GM03348 (cell line): ENCODE data around the gene CAMTA2.

Source experiments
- DNase-seq: peaks from one replicate; pipeline ENCODE4 v3.0.0; 2012; ENCODE audit warnings: low spot score

CAMTA2 gene

GRCh38 chr17:4968486-4969046, 18.9 kb downstream of the CAMTA2 start:
- no peak for DNase-seq

DNA sequence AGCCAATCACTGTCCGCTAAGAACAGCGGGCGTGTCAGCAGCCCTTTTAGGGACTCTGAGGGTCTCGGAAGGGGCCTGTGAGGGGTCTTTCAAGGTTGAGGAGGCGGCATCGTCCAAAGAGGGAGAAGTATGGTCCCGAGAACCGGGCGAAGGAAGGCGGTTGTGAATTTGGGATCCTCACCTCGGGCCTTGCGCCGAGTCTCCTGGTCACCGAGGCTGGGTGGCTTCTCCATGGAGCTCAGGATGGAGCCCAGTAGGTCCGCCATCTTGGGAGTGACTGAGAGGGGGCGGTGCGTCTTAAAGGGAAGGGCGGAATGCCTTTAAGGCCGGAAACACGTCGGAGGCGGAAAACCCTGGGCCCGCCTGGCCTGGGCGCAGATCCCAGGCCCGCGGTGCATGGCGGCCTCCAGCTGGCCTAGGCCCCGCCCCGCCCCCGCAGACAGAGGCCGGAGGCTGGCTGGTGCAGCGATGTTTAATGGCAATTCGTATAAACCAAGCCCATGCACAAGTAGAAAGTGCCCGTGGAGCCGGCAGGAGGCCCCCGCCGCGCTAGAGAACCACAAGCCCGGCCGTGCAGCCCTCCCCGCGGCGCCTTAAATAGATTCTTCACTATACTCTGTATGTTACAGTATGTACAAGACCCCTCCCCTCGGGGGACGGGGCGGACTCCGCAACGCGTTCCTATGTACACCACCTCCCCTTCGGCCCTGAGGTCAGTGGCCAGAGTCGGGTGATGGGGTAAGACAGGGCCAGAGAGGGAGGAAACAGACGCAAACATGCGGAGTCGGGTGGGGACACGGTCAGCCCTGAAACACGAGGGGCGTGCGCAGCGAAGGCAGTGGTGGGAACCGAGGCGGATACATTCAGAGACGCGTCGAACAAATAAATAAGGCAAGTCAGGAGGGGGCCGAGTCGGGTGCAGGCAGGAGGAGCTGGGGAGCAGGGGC, 19.7 kb downstream of the CAMTA2 start, which contains the start of gene SPAG7:
Gene SPAG7 (minus strand): TSS at position 279 of the 947 bp plus-strand sequence. CDS start 13 bp downstream, at position 266.
- DNase-seq: peak; percentile 97

DNA sequence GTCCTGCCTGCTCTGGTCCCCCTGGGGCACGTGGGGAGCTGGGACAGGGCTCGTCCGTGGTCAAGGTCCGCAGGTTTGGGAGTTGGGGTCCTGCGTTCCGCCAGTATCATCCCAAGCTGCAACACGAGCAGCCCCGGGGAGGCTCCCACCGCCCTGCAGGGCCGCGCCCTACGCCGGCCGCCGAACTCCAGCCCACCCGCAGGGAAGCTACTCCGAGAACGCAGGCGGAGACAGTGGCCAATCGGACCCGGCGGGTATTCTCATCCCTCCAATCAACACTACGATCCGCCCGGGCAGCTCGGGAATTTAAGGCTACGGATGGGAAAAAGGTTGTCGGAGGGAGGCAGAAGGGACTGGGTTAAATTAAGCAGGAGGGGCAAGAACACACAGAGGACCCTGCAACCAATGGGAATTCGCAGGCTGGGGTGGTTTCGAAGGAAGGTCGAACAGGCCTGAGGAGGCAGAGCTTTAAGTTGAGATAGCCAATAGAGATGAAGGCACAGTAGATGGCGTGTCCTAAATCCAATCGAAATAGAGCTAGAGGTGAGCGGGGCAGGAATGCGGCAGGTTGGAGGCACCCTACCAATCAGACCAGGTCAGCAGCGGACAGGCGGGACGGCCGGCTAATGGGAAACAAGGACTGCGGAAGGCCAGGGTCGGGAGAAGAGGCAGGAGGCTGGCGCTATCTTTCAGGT, 20.5 kb downstream of the CAMTA2 start:
- peak; percentile 98 for DNase-seq

DNA sequence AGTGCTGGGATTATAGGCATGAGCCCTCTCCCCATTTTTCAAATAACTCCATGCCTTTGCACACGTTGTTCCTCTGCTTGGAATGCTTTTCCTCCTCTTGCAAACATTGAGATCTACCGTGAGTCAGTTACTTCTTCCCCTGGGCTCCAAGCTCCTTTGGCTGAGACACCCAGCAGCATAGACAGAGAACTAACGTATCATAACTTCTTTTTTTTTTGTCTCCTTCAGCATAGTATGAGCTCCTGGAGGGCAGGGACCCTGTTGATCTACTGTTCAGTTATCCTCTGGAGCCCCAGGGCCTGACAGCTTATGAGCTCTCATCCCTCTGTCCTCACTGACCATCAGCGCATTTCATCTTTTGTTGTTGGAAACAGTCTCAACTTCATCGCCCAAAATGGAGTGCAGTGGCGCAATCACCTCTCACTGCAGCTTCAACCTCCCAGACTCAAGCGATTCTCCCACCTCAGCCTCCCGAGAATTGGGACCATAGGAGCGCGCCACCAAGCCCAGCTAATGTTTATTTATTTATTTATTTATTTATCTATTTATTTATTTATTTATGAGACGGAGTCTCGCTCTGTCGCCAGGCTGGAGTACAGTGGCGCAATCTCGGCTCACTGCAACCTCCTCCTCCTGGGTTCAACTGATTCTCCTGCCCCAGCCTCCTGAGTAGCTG, 22.0 kb downstream of the CAMTA2 start:
- DNase-seq: no peak

DNA sequence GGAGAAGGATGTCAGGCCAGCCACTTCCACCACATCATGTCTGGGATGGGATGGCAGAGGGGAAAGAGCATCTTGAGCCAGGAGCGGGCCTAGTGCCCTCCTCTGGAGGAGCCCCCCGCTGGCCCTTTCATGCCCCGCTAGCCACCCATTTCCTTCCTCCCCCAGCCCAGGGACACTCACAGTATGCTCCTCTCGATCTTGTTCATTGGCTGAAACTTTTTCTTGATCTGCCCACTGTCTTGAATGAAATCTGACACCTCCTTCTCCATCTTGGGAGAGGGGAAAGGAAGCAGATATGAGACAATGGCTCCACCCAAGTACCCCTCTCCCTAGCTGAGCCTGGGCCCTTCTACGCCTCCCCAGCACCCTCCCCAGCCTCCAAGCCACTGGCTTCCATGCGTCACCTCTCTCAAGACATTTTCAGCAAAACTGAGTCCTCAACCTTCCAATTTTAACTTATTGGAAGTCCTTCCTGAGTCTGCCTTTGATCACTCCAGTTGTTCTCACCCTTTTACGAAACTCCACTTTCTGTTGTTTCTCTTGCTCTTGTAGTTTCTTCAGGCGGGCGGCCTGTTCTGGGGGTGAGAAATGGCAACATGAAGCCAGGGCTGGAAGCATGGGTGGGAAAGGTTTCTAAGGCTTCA, 27.1 kb downstream of the CAMTA2 start:
- no peak for DNase-seq

DNA sequence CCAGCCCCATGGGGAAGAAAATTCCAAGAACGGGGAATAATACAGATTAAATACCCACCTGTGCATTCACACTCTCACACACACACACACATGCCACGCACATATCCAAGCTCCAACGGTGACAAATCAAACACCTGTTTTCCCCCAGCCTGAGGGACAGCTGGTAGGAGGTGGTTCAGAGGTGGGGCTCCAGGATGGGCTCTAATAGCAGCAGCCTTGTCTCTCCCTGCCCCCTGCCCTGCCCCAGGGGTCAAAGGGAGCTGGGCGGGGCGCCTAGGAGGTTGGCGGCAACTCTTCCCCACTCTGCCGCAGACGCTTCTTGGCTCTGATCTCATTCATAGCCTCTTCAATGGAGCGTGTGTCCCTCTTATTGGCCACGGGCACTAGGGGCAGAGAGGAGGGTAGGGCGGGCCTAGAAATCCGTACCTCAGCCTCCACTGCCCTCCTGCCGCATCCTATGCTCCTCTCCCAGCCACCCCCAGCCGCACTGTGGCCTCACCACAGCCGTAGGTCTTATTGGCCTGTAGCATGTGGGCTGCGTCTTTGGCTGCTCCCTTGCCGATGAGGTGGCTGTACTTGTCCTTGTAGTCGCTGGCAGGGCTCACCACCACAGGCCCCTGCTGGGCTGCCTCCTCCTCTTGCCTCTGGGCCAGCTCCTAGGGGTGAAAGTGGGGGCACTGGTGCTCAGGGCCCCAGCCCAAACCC, 28.1 kb downstream of the CAMTA2 start:
- DNase-seq: no peak

- DNase-seq: no peak
These were observed 29.4 kb downstream of the CAMTA2 start for GRCh38 chr17:4958102-4958501.

DNA sequence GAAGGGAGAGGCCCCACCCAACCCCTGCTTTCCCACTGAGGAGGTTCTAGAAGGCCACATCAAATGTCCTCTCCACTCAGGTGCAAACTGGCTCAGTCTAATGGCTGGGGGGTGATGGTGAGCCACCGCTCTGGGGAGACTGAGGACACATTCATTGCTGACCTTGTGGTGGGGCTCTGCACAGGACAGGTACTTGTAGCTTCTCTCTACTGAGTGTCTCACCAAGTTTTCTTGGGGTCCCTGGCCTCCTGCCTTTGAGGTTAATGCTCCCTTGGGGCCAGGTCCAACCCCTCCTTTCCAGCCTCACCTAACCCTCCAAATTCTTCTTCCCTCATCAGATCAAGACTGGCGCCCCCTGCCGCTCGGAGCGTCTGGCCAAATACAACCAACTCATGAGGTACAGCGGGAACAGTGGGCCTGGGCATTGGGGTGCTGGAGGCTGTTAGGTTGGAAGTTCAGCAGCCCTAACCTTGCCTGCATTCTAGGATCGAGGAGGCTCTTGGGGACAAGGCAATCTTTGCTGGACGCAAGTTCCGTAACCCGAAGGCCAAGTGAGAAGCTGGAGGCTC, 30.9 kb downstream of the CAMTA2 start:
- DNase-seq: no peak

GRCh38 chr17:4955091-4955490, 32.4 kb downstream of the CAMTA2 start:
- DNase-seq: no peak

- peak; percentile 81 for DNase-seq
These were observed 34.0 kb downstream of the CAMTA2 start for GRCh38 chr17:4953451-4953961.

GRCh38 chr17:4951486-4951885, 36.0 kb downstream of the CAMTA2 start:
- DNase-seq: no peak

- no peak for DNase-seq
These were observed 36.7 kb downstream of the CAMTA2 start, which contains the start of gene ENO3 for GRCh38 chr17:4950746-4951204. Gene ENO3, plus strand, starts transcription at chr17:4951119. Its CDS starts 711 bp downstream, at chr17:4951830.

DNA sequence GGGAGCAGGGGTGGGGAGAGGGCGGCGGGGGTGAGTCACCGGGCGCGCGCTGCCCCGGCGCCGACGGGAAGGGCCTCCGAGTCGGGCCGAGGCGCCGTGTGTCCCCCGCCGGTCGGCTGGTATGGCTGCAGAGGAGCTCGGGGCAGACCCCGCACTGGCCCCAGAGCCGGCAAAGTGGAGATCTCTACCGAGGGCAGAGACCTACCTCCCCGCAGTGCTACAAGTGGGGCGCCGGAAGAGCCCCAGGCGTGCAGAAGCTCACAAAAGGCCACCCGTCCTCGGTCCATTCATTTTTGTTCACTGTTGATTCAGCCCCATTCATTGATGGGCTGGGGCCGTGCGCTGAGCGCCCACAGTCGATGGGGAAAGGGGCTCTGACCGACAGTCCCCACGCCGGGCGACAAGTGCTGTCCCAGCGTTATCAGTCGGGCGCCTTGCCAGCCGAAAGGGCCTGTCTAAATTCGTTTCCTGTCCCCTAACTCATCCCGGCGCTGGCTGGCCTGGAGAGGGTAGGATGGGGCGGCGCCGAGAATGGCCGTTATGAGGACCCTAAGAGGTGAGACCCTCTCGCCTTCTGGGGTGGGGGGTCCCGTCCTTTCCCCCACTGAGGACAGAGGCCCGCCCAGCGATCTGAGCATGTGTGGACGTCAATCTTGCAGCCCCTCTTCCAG, 37.3 kb downstream of the CAMTA2 start:
- no peak for DNase-seq

DNA sequence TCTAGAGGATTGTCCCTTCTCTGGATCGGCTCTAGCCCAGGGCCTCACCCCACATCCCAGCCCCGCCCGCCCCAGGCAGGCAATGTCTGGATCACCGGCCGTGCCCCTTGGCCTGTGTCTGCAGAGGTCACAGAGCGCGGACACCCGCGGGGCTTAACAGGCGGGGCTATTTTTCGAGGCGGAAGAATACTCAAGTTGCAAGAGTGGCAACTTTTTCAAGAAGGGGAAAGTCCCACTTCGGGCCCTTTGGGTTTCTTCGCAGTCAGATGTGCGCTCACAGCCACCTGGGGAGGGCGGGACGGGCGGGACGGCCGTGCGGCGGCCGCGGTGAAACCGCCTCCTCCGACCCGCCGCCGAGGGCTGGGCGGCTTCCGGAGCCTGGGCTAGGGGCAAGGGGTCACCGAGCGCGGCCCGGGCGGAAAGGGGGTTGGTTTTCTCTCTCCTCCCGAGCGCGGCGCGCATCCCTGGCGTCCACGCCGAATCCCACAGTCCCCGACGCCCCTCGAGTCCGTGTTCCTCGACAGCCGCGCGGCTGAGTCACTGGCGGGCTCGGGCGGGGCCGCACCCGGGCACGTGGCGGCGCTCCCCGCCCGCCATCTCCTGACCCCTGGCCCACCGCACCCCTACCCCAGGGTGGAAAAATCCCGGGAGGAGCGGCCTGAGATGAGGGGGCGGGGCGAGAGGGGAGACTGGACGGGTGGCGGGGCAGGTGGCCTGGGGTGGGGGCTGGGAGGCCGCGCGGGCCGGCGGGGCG, 38.0 kb downstream of the CAMTA2 start:
- peak; percentile 84 for DNase-seq

- peak; percentile 98 for DNase-seq
These were observed 38.5 kb downstream of the CAMTA2 start for GRCh38 chr17:4948931-4949320.

GRCh38 chr17:4948166-4948930, 39.1 kb downstream of the CAMTA2 start, which contains the start of gene PFN1:
Gene PFN1, minus strand, starts transcription at chr17:4948530. Its CDS starts 136 bp downstream, at chr17:4948394.
- peak; percentile 94 for DNase-seq

DNA sequence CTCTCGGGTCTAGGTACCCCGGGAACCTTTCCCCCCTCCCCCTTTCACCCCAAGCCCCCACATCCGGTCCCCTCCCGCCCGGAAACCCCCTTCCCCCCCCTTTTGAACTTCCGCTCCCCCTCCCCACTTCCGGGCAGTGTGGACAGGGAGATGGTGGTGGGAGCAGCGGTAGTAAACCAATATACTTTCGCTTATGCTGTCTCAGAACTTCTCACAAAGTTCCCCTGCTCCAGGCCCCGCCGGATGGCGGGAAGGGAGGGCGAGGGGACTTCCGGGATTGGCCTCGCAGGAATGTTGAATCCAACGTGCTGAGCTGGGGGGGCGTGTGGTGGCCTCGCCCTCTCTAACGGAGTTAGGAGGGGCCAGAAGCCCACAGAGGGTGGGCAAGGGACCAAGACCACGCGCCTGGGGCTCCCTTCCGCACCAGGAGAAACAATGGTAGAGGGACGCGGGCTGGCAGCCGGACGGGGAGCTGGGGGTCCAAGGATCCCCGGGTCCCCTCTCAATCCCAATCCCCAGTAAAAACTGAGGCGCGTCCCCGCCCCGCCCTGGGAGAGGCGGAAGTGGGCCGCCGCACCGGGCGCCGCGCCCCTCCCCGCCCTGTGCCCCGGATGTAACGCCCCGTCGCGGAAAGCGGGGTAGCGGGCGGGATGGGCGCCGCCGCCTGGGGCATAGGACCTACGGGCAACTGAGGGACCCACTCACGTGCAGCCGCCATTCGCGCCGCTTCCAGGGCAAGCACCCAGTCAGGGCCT, 39.9 kb downstream of the CAMTA2 start:
- DNase-seq: peak; percentile 78
